A549 (cell line): ENCODE measurements around the gene TMEM221. TPM values are rescaled to one million over a fixed set of nuclear protein-coding genes. Genes with fewer than 3 reads are reported as not detected.

ENCODE experiments used
- ATAC-seq, 2 experiments: fragments of 200-7000 bp in 1 of 2; fragments of >200 bp in 1 of 2; cut with Nextera tagmentation in 1 of 2; cut with Tn5 transposase in 1 of 2; 3 replicates each; pipeline versions ENCODE4 v1.8.0 to v1.9.1; 2018 to 2020; ENCODE audit warnings: mild to moderate bottlenecking in 1 of 2, moderate library complexity in 1 of 2
- CTCF ChIA-PET: fragments of 300-600 bp; sonication (Branson Sonifier 250); formaldehyde crosslinking; extraction: SDS; loops from one replicate; lab custom pipeline; 2021; ENCODE audit warnings: antibody characterized with exemption, inconsistent platforms; lab: Yijun Ruan, JAX
- POLR2A ChIA-PET: fragments of 350-600 bp; formaldehyde crosslinking; extraction: SDS; loops from one replicate; lab custom pipeline; 2021; ENCODE audit warnings: antibody characterized with exemption, inconsistent platforms; lab: Yijun Ruan, JAX
- DNase-seq, 2 experiments: peaks; one replicate each; pipeline versions ENCODE4 v3.0.0 to v3.0.0-alpha.2; 2011 to 2016; ENCODE audit warnings: low read depth in 1 of 2, low spot score in 1 of 2
- FAIRE-seq: peaks from 2 replicates; lab custom pipeline; 2011; peaks lifted over from hg19 to GRCh38; lab: Jason Lieb, UNC
- H3K27ac ChIP-seq, 2 experiments: fragments of >200 bp; sonication (Bioruptor Twin); formaldehyde crosslinking; 3 replicates each; pipeline ENCODE4 v1.5.1; 2016 to 2017
- H3K4me1 ChIP-seq: fragments of >200 bp; sonication (Bioruptor Twin); formaldehyde crosslinking; 3 replicates; pipeline ENCODE4 v1.6.1; 2016
- H3K4me2 ChIP-seq: fragments of >200 bp; sonication (Bioruptor Twin); formaldehyde crosslinking; 3 replicates; pipeline ENCODE4 v1.6.1; 2016
- H3K4me3 ChIP-seq: fragments of >200 bp; sonication (Bioruptor Twin); formaldehyde crosslinking; 3 replicates; pipeline ENCODE4 v1.5.1; 2016
- H3K9me3 ChIP-seq: fragments of >200 bp; sonication (Bioruptor Twin); formaldehyde crosslinking; 3 replicates; pipeline ENCODE4 v1.6.1; 2016
- BHLHE40 ChIP-seq: IDR thresholded peaks from 2 replicates; pipeline ENCODE4 v1.6.1; 2012; ENCODE audit warnings: low read depth, low read length, inconsistent platforms
- CBX2 ChIP-seq: fragments of 200-600 bp; sonication (generic); IDR thresholded peaks from 2 replicates; pipeline ENCODE4 v1.6.1; 2016; ENCODE audit warnings: low read depth, mild to moderate bottlenecking, borderline replicate concordance
- CBX8 ChIP-seq: fragments of 200-600 bp; sonication (generic); IDR thresholded peaks from 2 replicates; pipeline ENCODE4 v1.6.1; 2016
- CEBPB ChIP-seq, 2 experiments: fragments of >200 bp in 1 of 2; sonication (Bioruptor Twin) in 1 of 2; formaldehyde crosslinking in 1 of 2; IDR thresholded peaks; 2 replicates each; pipeline ENCODE4 v1.6.1; 2012 to 2016
- CTCF ChIP-seq: fragments of >200 bp; sonication (Bioruptor Twin); formaldehyde crosslinking; IDR thresholded peaks from 3 replicates; pipeline ENCODE4 v1.5.1; 2016
- E2F6 ChIP-seq: IDR thresholded peaks from 2 replicates; pipeline ENCODE4 v1.6.1; 2012; ENCODE audit warnings: low read depth, borderline replicate concordance
- FOSB ChIP-seq: fragments of 250-450 bp; sonication (Bioruptor Pico); IDR thresholded peaks from 2 replicates; pipeline ENCODE4 v1.5.0; 2020; ENCODE audit warnings: mild to moderate bottlenecking, moderate library complexity
- FOSL2 ChIP-seq, 2 experiments: fragments of 450-650 bp in 1 of 2; fragments of >200 bp in 1 of 2; sonication (Bioruptor Twin) in 1 of 2; formaldehyde crosslinking; IDR thresholded peaks; 2 replicates each; pipeline versions ENCODE4 v1.5.0 to v1.6.1; 2016 to 2020; ENCODE audit warnings: mild to moderate bottlenecking in 1 of 2, moderate library complexity in 1 of 2
- GATA3 ChIP-seq: IDR thresholded peaks from 2 replicates; pipeline ENCODE4 v1.6.1; 2012; ENCODE audit warnings: borderline replicate concordance
- HDAC2 ChIP-seq: fragments of 200-600 bp; sonication (generic); IDR thresholded peaks from 2 replicates; pipeline ENCODE4 v1.6.1; 2016
- HOXA7 ChIP-seq: fragments of 250-450 bp; sonication (Bioruptor Pico); IDR thresholded peaks from 2 replicates; pipeline ENCODE4 v1.5.0; 2020; ENCODE audit warnings: mild to moderate bottlenecking, moderate library complexity
- KDM1A ChIP-seq: fragments of 200-600 bp; sonication (generic); IDR thresholded peaks from 2 replicates; pipeline ENCODE4 v1.6.1; 2016; ENCODE audit warnings: low read depth, mild to moderate bottlenecking
- KDM5A ChIP-seq: fragments of 200-600 bp; sonication (generic); IDR thresholded peaks from 2 replicates; pipeline ENCODE4 v1.6.1; 2016; ENCODE audit warnings: antibody characterized with exemption, mild to moderate bottlenecking
- MAFK ChIP-seq: fragments of 450-650 bp; IDR thresholded peaks from 2 replicates; pipeline ENCODE4 v1.6.1; 2014; ENCODE audit not compliant: partially characterized antibody
- PBX3 ChIP-seq: IDR thresholded peaks from 2 replicates; pipeline ENCODE4 v1.6.1; 2012
- REST ChIP-seq: fragments of 200-600 bp; sonication (generic); IDR thresholded peaks from 2 replicates; pipeline ENCODE4 v1.6.1; 2016; ENCODE audit warnings: antibody characterized with exemption, mild to moderate bottlenecking, moderate library complexity
- TP53 ChIP-seq: fragments of 250-450 bp; sonication (Bioruptor Pico); IDR thresholded peaks from 2 replicates; pipeline ENCODE4 v1.5.0; 2021; ENCODE audit warnings: mild to moderate bottlenecking, moderate library complexity
- USF2 ChIP-seq: fragments of 450-650 bp; IDR thresholded peaks from 2 replicates; pipeline ENCODE4 v1.6.1; 2014; ENCODE audit warnings: antibody characterized with exemption
- ZC3H11A ChIP-seq: fragments of 450-650 bp; IDR thresholded peaks from 2 replicates; pipeline ENCODE4 v1.6.1; 2014; ENCODE audit warnings: antibody characterized with exemption, mild to moderate bottlenecking
- ZFP36 ChIP-seq: fragments of 450-650 bp; IDR thresholded peaks from 2 replicates; pipeline ENCODE4 v1.6.1; 2014; ENCODE audit warnings: borderline replicate concordance; ENCODE audit not compliant: partially characterized antibody
- ZSCAN20 ChIP-seq: fragments of 250-450 bp; sonication (Bioruptor Pico); IDR thresholded peaks from 2 replicates; pipeline ENCODE4 v1.8.0; 2022; ENCODE audit warnings: mild to moderate bottlenecking, moderate library complexity
- whole genome bisulfite sequencing: methylation state at CpG from one replicate; pipeline ENCODE4 v1.1.6; 2017; ENCODE audit errors: missing lambda C conversion rate; 5-methylcytosine and 5-hydroxymethylcytosine counted together
- polyA plus RNA-seq, 4 experiments: library from polyadenylated mRNA; depleted of rRNA in 3 of 4; stranded (reverse); fragments of >200 nt; fragmentation: RNase III in 1 of 4; extraction: RNeasy Plus Mini Kit Qiagen cat#74134 plus additional on column Dnase treatment in 1 of 4; gene quantifications; 2 replicates in 3 of 4; 3 replicates in 1 of 4; pipeline ENCODE4 v1.2.3, GENCODE V29; 2011 to 2017

Gene TMEM221
- polyA plus RNA-seq, 2 of the 4 experiments (the other 2 are of a cell fraction), result 0.78 to 0.90 TPM

GRCh38 chr19:17419621-17420474 lies 28.6 kb downstream of the TMEM221 start, which contains the start of gene MVB12A (continued):
- TF ChIP-seq KDM5A (no peak), PBX3 (0 out of 2 replicates have a peak, but pooled peaks have one; percentile 22), ZFP36 (peak; percentile 86), HDAC2 (no peak), GATA3 (no peak)
- TF ChIP-seq, all 56 proteins: peak for 10

GRCh38 chr19:17419154-17419620 lies 29.3 kb downstream of the TMEM221 start:
- POLR2A ChIA-PET, result interaction anchor here (0.7 to 1.2 kb wide), 6 partner anchors 8 to 440 kb away, joined by 3 to 5 read pairs (median 3); partner anchors contain the start of genes GTPBP3, RPL18A and TMEM221
- H3K4me3 ChIP-seq, result peak overlapping the region; percentile 52
- no peaks in the 10 kb centered on the region for H3K9me3 ChIP-seq
- WGBS, result under 1% methylated on average over 8 of the region's 8 CpGs
- H3K27ac ChIP-seq, result peak overlapping the region; percentile 72 to 90
- peak overlapping the region; percentile 73 for H3K4me2 ChIP-seq
- DNase-seq, result no peak
- CTCF ChIA-PET, result interaction anchor here (1.0 to 1.6 kb wide), 4 partner anchors 9 to 33 kb away, joined by 3 to 6 read pairs (median 6); partner anchors contain the start of genes CCDC194 and TMEM221
- TF ChIP-seq CBX2 (no peak), USF2 (no peak), FOSB (CRISPR knock-in tag) (no peak)
- 0 out of 3 replicates have a peak, but pooled peaks cover 4% of the 10 kb centered on the region for H3K4me1 ChIP-seq
- FAIRE-seq, result no peak
- no peak for ATAC-seq

GRCh38 chr19:17418710-17419109 lies 29.8 kb downstream of the TMEM221 start:
- Histone ChIP-seq H3K4me1 (0 out of 3 replicates have a peak, but pooled peaks cover 4% of the 10 kb centered on the region), H3K9me3 (no peaks in the 10 kb centered on the region), H3K4me2 (peak overlapping the region; percentile 73), H3K27ac (peak overlapping the region; percentile 72 to 90), H3K4me3 (peak overlapping the region; percentile 52; the same call in 2 of the 3 replicates)
- TF ChIP-seq BHLHE40 (no peak), ZC3H11A (no peak), CEBPB (IDR thresholded peaks at IDR 0.05) (no peak), HOXA7 (CRISPR knock-in tag) (no peak), ZFP36 (no peak), CBX8 (no peak), MAFK (no peak), CTCF (no peak)
- DNase-seq (no peak), FAIRE-seq (no peak), ATAC-seq (no peak)
- ChIA-PET POLR2A (interaction anchor here (1.0 kb wide), 1 partner anchor 441 kb away, joined by 3 read pairs; the partner anchor contains the start of gene RPL18A), CTCF (interaction anchor here (1.4 kb wide), 1 partner anchor 10 kb away, joined by 3 read pairs; no protein-coding TSS in a partner anchor)
- WGBS, result 62% methylated on average over 3 of the region's 3 CpGs

GRCh38 chr19:17415121-17415520 lies 33.3 kb downstream of the TMEM221 start:
- DNase-seq, result no peak
- 78% methylated on average over 6 of the region's 6 CpGs for WGBS
- Histone ChIP-seq H3K4me2 (no peak overlapping the region), H3K9me3 (no peaks in the 10 kb centered on the region), H3K4me1 (0 out of 3 replicates have a peak, but pooled peaks cover 4% of the 10 kb centered on the region), H3K27ac (no peak overlapping the region), H3K4me3 (no peak overlapping the region)
- ATAC-seq, result no peak
- FAIRE-seq, result no peak
- ChIA-PET POLR2A (no interaction called here), CTCF (no interaction called here)
- no peak for TF ChIP-seq CEBPB (IDR thresholded peaks at IDR 0.05)
- TF ChIP-seq ZSCAN20, result no peak
- TF ChIP-seq FOSL2 (IDR thresholded peaks at IDR 0.05), result no peak
- TF ChIP-seq FOSL2 (CRISPR knock-in tag; IDR thresholded peaks at IDR 0.05), result no peak
- no peak for TF ChIP-seq TP53 (CRISPR knock-in tag)
- TF ChIP-seq E2F6, result no peak
- TF ChIP-seq REST, result no peak
- TF ChIP-seq ZFP36, result no peak
- no peak for TF ChIP-seq KDM1A
